DOHH2 (cell line): ENCODE measurements around the gene GOLGA8K.
"Not testable (repeated sequence)": the region's sequence is repeated elsewhere in the genome, so short reads cannot be mapped to it uniquely, and the experiment has no call there.

Source experiments
- CTCF ChIP-seq: fragments of 200-600 bp; sonication (generic); IDR thresholded peaks from one replicate; pipeline ENCODE4 v1.5.1; 2014; ENCODE audit warnings: antibody characterized with exemption, mild to moderate bottlenecking, low read depth, low read length; ENCODE audit not compliant: poor library complexity, severe bottlenecking
- EZH2phosphoT487 ChIP-seq: fragments of 200-600 bp; sonication (generic); IDR thresholded peaks from 2 replicates; pipeline ENCODE4 v1.6.1; 2017; ENCODE audit warnings: borderline replicate concordance, mild to moderate bottlenecking, antibody characterized with exemption, low read length, moderate library complexity, mixed read lengths

- TF ChIP-seq CTCF, EZH2phosphoT487: not testable (repeated sequence)
These were observed 29.4 kb downstream of the GOLGA8K start for GRCh38 chr15:32373707-32374106.
